NCI-H748 treated with DMSO at 0.1 percent for 48 hours (cell line): ENCODE measurements around the gene STAT6.
A peak's percentile ranks its signal among the peaks of the same experiment; 100 is the strongest.

Source experiments
- DNase-seq: peaks from one replicate; lab custom pipeline; 2025; lab: John Stamatoyannopoulos, UW

Gene STAT6

GRCh38 chr12:57146092-57146491 is 34.9 kb upstream of the STAT6 start:
- no peak for DNase-seq

- DNase-seq: no peak
These were observed 34.4 kb upstream of the STAT6 start for GRCh38 chr12:57145460-57146059.

GRCh38 chr12:57143454-57143853 is 32.3 kb upstream of the STAT6 start:
- no peak for DNase-seq

- no peak for DNase-seq
These were observed 31.6 kb upstream of the STAT6 start for GRCh38 chr12:57142727-57143126.

GRCh38 chr12:57142121-57142520 is 31.0 kb upstream of the STAT6 start:
- no peak for DNase-seq

GRCh38 chr12:57141249-57141648 is 30.1 kb upstream of the STAT6 start:
- DNase-seq: no peak

- no peak for DNase-seq
These were observed 28.9 kb upstream of the STAT6 start for GRCh38 chr12:57139796-57140649.

GRCh38 chr12:57138526-57139272 is 27.5 kb upstream of the STAT6 start:
- no peak for DNase-seq

GRCh38 chr12:57135527-57136326 is 24.6 kb upstream of the STAT6 start:
- DNase-seq: no peak

- DNase-seq: no peak
These were observed 23.8 kb upstream of the STAT6 start for GRCh38 chr12:57134949-57135348.

- DNase-seq: no peak
These were observed 22.8 kb upstream of the STAT6 start for GRCh38 chr12:57133916-57134315.

- no peak for DNase-seq
These were observed 21.9 kb upstream of the STAT6 start for GRCh38 chr12:57133013-57133569.

- DNase-seq: no peak
These were observed 21.0 kb upstream of the STAT6 start for GRCh38 chr12:57131896-57132744.

- DNase-seq: no peak
These were observed 19.8 kb upstream of the STAT6 start for GRCh38 chr12:57130941-57131340.

GRCh38 chr12:57129889-57130288 is 18.7 kb upstream of the STAT6 start:
- no peak for DNase-seq

- DNase-seq: no peak
These were observed 18.2 kb upstream of the STAT6 start for GRCh38 chr12:57129321-57129842.

GRCh38 chr12:57128519-57129247 is 17.5 kb upstream of the STAT6 start:
- DNase-seq: no peak

GRCh38 chr12:57127726-57128518 is 16.8 kb upstream of the STAT6 start, which contains the start of gene LRP1:
LRP1 (plus strand) TSS chr12:57128483; CDS start chr12:57128965, 482 bp downstream.
- DNase-seq: peak; percentile 57
